Prostate gland (tissue), 2 donors: ENCODE results near the gene NAT10.

Experiments used
- CTCF ChIP-seq, 4 experiments: fragments of 200-600 bp in 2 of 4; fragments of 450-650 bp in 2 of 4; sonication (generic) in 2 of 4; IDR thresholded peaks; 1 replicate in 3 of 4; 2 replicates in 1 of 4; pipeline ENCODE4 v1.5.1; 2016 to 2019; ENCODE audit warnings: antibody characterized with exemption in 4 of 4, mild to moderate bottlenecking in 2 of 4, moderate library complexity in 2 of 4
- POLR2A ChIP-seq: fragments of 450-650 bp; IDR thresholded peaks from one replicate; pipeline ENCODE4 v1.6.1; 2016; ENCODE audit warnings: antibody characterized with exemption, mild to moderate bottlenecking

GRCh38 chr11:34194576-34195335 lies 89.3 kb downstream of the NAT10 start:
- TF ChIP-seq CTCF (IDR thresholded peaks at IDR 0.05): no peak
- no peak for TF ChIP-seq POLR2A
